ENCODE measurements around the gene ADARB1.

The ADARB1 gene

GRCh38 chr21:45085700-45086099 is 11.3 kb downstream of the ADARB1 start:
- ChIA-PET POLR2A (no interaction called here), CTCF (interaction anchor here (1.0 to 2.7 kb wide), 4 partner anchors 12 to 52 kb away, joined by 3 to 12 read pairs (median 4); no protein-coding TSS in a partner anchor)
- no peak for DNase-seq (ENCODE audit: extremely low spot score)
- TF ChIP-seq, protein P1, sequence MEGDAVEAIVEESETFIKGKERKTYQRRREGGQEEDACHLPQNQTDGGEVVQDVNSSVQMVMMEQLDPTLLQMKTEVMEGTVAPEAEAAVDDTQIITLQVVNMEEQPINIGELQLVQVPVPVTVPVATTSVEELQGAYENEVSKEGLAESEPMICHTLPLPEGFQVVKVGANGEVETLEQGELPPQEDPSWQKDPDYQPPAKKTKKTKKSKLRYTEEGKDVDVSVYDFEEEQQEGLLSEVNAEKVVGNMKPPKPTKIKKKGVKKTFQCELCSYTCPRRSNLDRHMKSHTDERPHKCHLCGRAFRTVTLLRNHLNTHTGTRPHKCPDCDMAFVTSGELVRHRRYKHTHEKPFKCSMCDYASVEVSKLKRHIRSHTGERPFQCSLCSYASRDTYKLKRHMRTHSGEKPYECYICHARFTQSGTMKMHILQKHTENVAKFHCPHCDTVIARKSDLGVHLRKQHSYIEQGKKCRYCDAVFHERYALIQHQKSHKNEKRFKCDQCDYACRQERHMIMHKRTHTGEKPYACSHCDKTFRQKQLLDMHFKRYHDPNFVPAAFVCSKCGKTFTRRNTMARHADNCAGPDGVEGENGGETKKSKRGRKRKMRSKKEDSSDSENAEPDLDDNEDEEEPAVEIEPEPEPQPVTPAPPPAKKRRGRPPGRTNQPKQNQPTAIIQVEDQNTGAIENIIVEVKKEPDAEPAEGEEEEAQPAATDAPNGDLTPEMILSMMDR (IDR thresholded peaks at IDR 0.05; ENCODE audit: control extremely low read depth, extremely low read depth, low read depth, missing control alignments): no peak

GRCh38 chr21:45086337-45086958 is 12.1 kb downstream of the ADARB1 start:
- TF ChIP-seq, protein P1 (IDR thresholded peaks at IDR 0.05; ENCODE audit: control extremely low read depth, extremely low read depth, low read depth, missing control alignments): no peak
- ChIA-PET CTCF (interaction anchor here (1.4 to 2.7 kb wide), 3 partner anchors 11 to 51 kb away, joined by 3 to 12 read pairs (median 4); no protein-coding TSS in a partner anchor), POLR2A (no interaction called here)
- DNase-seq (ENCODE audit: extremely low spot score): no peak

DNA sequence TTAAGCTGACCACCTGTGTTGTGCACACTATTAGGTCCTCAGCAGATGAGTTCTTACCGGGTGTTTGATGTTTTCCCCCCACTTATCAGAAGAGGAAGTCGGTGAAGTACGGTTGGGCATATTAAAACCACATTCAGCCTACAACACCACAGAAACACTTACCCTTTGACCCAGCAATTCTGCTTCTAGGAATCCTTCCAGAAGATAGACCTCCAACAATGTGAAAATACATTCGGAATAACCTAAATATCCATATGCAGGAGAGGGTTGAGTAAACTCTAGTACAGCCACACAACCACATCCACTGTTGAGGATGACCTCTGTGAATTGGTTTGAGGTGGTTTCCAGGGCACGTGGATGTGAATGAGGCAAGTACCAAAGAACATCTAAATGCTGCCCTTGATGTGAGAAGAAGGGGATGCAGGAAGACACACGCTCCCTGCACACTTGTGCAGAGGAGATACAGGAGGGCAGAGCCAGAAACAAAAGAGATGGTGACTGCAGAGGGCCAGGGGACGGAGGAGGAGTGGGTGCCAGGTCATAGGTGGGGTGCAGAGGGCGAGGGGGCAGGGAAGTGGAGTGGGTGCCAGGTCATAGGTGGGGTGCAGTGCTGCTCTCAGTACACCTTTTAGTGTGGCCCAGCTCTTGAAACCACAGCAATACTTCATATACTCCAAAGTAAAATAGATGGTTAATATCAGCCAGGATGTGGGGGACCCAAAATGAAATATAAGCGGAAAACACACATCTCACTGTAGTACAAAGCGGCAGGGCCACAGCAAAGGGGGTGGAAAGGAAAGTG is 12.8 kb downstream of the ADARB1 start:
- DNase-seq (ENCODE audit: extremely low spot score): no peak
- TF ChIP-seq, protein P1 (IDR thresholded peaks at IDR 0.05; ENCODE audit: control extremely low read depth, extremely low read depth, low read depth, missing control alignments): no peak
- CTCF ChIA-PET: interaction anchor here (1.5 to 2.7 kb wide), 2 partner anchors 10 to 50 kb away, joined by 4 to 12 read pairs; no protein-coding TSS in a partner anchor
- POLR2A ChIA-PET: no interaction called here

DNA sequence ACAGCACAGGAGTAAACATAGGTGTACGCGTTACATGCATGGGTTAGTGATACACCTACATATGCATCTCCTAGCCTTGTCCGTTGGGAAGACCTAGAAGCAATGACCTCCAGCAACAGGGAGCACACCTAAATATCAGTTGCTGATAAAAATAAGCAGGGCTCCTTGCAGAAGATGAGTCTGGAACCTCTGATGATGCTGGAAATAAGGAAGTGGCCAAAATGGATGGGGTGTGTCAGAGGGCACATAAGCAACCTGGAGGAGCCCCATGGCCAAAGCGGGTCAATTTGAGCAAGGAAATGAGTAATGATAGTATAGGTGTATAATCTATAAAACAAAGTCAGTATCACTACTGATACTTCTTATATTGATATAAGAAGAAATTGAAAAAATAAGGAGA is 13.7 kb downstream of the ADARB1 start:
- TF ChIP-seq, protein P1 (IDR thresholded peaks at IDR 0.05; ENCODE audit: control extremely low read depth, extremely low read depth, low read depth, missing control alignments): no peak
- ChIA-PET CTCF (interaction anchor here (1.2 to 1.3 kb wide), 2 partner anchors 10 to 42 kb away, joined by 3 to 7 read pairs; no protein-coding TSS in a partner anchor), POLR2A (no interaction called here)
- no peak for DNase-seq (ENCODE audit: extremely low spot score)

- no peak for DNase-seq (ENCODE audit: extremely low spot score)
- POLR2A ChIA-PET: no interaction called here
- TF ChIP-seq, protein P1 (IDR thresholded peaks at IDR 0.05; ENCODE audit: control extremely low read depth, extremely low read depth, low read depth, missing control alignments): no peak
- CTCF ChIA-PET: interaction anchor here (0.9 to 1.3 kb wide), 4 partner anchors 9 to 50 kb away, joined by 3 to 7 read pairs (median 5); no protein-coding TSS in a partner anchor
Observed at GRCh38 chr21:45088729-45089128, 14.3 kb downstream of the ADARB1 start.

GRCh38 chr21:45089964-45090363 is 15.6 kb downstream of the ADARB1 start:
- ChIA-PET POLR2A (no interaction called here), CTCF (interaction anchor here (1.1 kb wide), 1 partner anchor 9 kb away, joined by 3 read pairs; no protein-coding TSS in a partner anchor)
- no peak for DNase-seq (ENCODE audit: extremely low spot score)
- TF ChIP-seq, protein P1 (IDR thresholded peaks at IDR 0.05; ENCODE audit: control extremely low read depth, extremely low read depth, low read depth, missing control alignments): no peak

All from GM10248 (cell line).